SH-SY5Y (cell line): Measurements from ENCODE around the gene TTC28.

ENCODE experiments used
- GATA2 ChIP-seq: IDR thresholded peaks from 2 replicates; pipeline ENCODE4 v1.6.1; 2011; ENCODE audit warnings: mild to moderate bottlenecking, low read depth, low read length
- GATA3 ChIP-seq: IDR thresholded peaks from 2 replicates; pipeline ENCODE4 v1.6.1; 2011; ENCODE audit warnings: low read depth, mild to moderate bottlenecking, low read length, moderate library complexity

Gene TTC28

GRCh38 chr22:28465841-28466240 is 213.8 kb downstream of the TTC28 start:
- TF ChIP-seq GATA3 (no peak), GATA2 (no peak)

GRCh38 chr22:28464127-28464526 is 215.5 kb downstream of the TTC28 start:
- TF ChIP-seq GATA2: no peak
- TF ChIP-seq GATA3: no peak

GRCh38 chr22:28462901-28463300 is 216.7 kb downstream of the TTC28 start:
- no peak for TF ChIP-seq GATA3
- TF ChIP-seq GATA2: no peak

- TF ChIP-seq GATA2 (no peak), GATA3 (no peak)
These were observed 217.6 kb downstream of the TTC28 start for GRCh38 chr22:28462041-28462440.

GRCh38 chr22:28454431-28455064 is 225.1 kb downstream of the TTC28 start:
- TF ChIP-seq GATA3: no peak
- TF ChIP-seq GATA2: no peak

GRCh38 chr22:28450109-28450508 is 229.5 kb downstream of the TTC28 start:
- TF ChIP-seq GATA2: no peak
- no peak for TF ChIP-seq GATA3

- TF ChIP-seq GATA2: no peak
- no peak for TF ChIP-seq GATA3
These were observed 230.6 kb downstream of the TTC28 start for GRCh38 chr22:28449041-28449440.

GRCh38 chr22:28448625-28449024 is 231.0 kb downstream of the TTC28 start:
- TF ChIP-seq GATA2 (no peak), GATA3 (no peak)

- no peak for TF ChIP-seq GATA3
- no peak for TF ChIP-seq GATA2
These were observed 235.0 kb downstream of the TTC28 start for GRCh38 chr22:28444659-28445058.

- TF ChIP-seq GATA2 (no peak), GATA3 (no peak)
These were observed 236.1 kb downstream of the TTC28 start for GRCh38 chr22:28443526-28443876.

GRCh38 chr22:28442711-28443525 is 236.7 kb downstream of the TTC28 start:
- TF ChIP-seq GATA3: no peak
- TF ChIP-seq GATA2: no peak

- TF ChIP-seq GATA2 (0 out of 2 replicates have a peak, but pooled peaks have one; percentile 2), GATA3 (no peak)
These were observed 237.4 kb downstream of the TTC28 start for GRCh38 chr22:28442264-28442710.

- no peak for TF ChIP-seq GATA3
- TF ChIP-seq GATA2: no peak
These were observed 237.8 kb downstream of the TTC28 start for GRCh38 chr22:28441720-28442263.

GRCh38 chr22:28440592-28441390 is 238.8 kb downstream of the TTC28 start:
- TF ChIP-seq GATA3 (no peak), GATA2 (no peak)

- TF ChIP-seq GATA2: no peak
- TF ChIP-seq GATA3: no peak
These were observed 241.4 kb downstream of the TTC28 start for GRCh38 chr22:28438183-28438768.

- TF ChIP-seq GATA3: no peak
- TF ChIP-seq GATA2: no peak
These were observed 243.7 kb downstream of the TTC28 start for GRCh38 chr22:28435982-28436381.
